Stomach (tissue), 9 donors: ENCODE results near the gene SNX18. TPM values are rescaled to one million over a fixed set of nuclear protein-coding genes. Genes with fewer than 3 reads are reported as not detected.

ENCODE experiments used
- DNase-seq, 2 donors: peaks; one replicate each; pipeline versions ENCODE4 v3.0.0 to v3.0.0-alpha.2; 2013 to 2019
- H3K27ac ChIP-seq, 5 donors: fragments of 200-600 bp in 4 of 5; sonication (generic) in 4 of 5; one replicate each; pipeline ENCODE4 v1.5.1; 2013 to 2019; ENCODE audit warnings: mild to moderate bottlenecking in 1 of 5, moderate library complexity in 1 of 5
- H3K27me3 ChIP-seq, 3 donors: fragments of 200-600 bp; sonication (generic); one replicate each; pipeline ENCODE4 v1.5.1; 2017 to 2019; ENCODE audit warnings: mixed run types in 1 of 3
- H3K36me3 ChIP-seq, 4 donors: fragments of 200-600 bp; sonication (generic); 1 replicate in 3 of 4; 2 replicates in 1 of 4; pipeline ENCODE4 v1.5.1; 2016 to 2019
- H3K4me1 ChIP-seq, 4 donors: fragments of 200-600 bp; sonication (generic); one replicate each; pipeline ENCODE4 v1.5.1; 2016 to 2019
- H3K4me3 ChIP-seq, 4 donors: fragments of 200-600 bp; sonication (generic) in 3 of 4; one replicate each; pipeline ENCODE4 v1.5.1; 2016 to 2019; ENCODE audit warnings: mild to moderate bottlenecking in 1 of 4
- H3K9me3 ChIP-seq, 4 donors: fragments of 200-600 bp; sonication (generic); one replicate each; pipeline ENCODE4 v1.5.1; 2016 to 2019
- EP300 ChIP-seq: sonication (generic); formaldehyde crosslinking; IDR thresholded peaks from one replicate; pipeline ENCODE4 v1.6.1; 2017; ENCODE audit warnings: antibody characterized with exemption
- POLR2A ChIP-seq, 4 donors: fragments of 450-650 bp; IDR thresholded peaks; one replicate each; pipeline ENCODE4 v1.6.1; 2016; ENCODE audit warnings: antibody characterized with exemption in 4 of 4, control low read depth in 2 of 4, mild to moderate bottlenecking in 1 of 4, moderate library complexity in 1 of 4
- POLR2AphosphoS5 ChIP-seq, 3 donors: sonication (generic); formaldehyde crosslinking; IDR thresholded peaks; one replicate each; pipeline ENCODE4 v1.6.1; 2016; ENCODE audit warnings: antibody characterized with exemption in 3 of 3
- WGBS, 5 donors: extraction: QIAGEN DNeasy Blood & Tissue Kit in 3 of 5; methylation state at CpG; one replicate each; pipeline versions ENCODE4 v1.1.5 to v1.1.7; 2013 to 2018; 5-methylcytosine and 5-hydroxymethylcytosine counted together
- intact Hi-C: fragments of 100-400 bp; cut with DNase I; formaldehyde crosslinking; loops from one replicate; pipeline ENCODE4 v1.15.1; 2023; ENCODE audit warnings: low total_unique reads
- polyA plus RNA-seq, 3 donors: library from polyadenylated mRNA; stranded (reverse); fragments of 200-250 nt; gene quantifications; one replicate each; pipeline ENCODE4 v1.2.3, GENCODE V29; 2013
- total RNA-seq, 5 donors: library from RNA; depleted of rRNA; stranded (reverse); fragments of >200 nt; gene quantifications; one replicate each; pipeline versions ENCODE4 v1.1.0 to v1.2.3, GENCODE V29; 2014 to 2016
- TF ChIP-seq, protein P1 (sequence below), 7 experiments: fragments of 450-650 bp in 4 of 7; fragments of 200-600 bp in 3 of 7; sonication (generic) in 3 of 7; IDR thresholded peaks; one replicate each; pipeline ENCODE4 v1.5.1; 2016 to 2019; ENCODE audit warnings: antibody characterized with exemption in 7 of 7, control low read depth in 2 of 7, mild to moderate bottlenecking in 1 of 7
- donor health status: healthy with polysubstance abuse.
- donor health status: Bipolar disorder and iron deficiency.
- donor health status: healthy.

SNX18 gene
- total and polyA plus RNA-seq, 8 donors = 4.4 to 77.9 (median 31.6) TPM

DNA sequence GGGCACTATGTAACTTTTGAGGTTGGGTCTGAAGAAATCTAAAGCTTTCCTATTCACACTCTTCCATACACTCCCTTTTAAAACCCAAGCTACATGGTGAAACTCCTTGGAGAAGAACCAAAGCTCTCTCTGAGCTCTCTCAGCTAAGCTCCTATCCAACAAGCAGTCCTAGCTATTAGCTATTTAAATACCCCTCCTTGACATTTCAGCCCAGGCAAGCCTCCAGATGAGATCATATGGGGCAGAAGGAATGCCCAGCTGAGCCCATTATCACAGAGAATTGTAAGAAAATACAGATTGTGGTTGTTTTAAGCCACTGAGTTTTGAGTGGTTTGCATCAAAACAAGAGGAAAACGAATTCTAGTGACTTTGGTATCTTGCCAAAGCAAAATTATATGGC lies 46.9 kb upstream of the SNX18 start:
- H3K27me3 ChIP-seq = no peaks in the 10 kb centered on the region
- 13 to 40% (median 25%) methylated on average over 1 of the region's 1 CpG for WGBS, 5 donors
- no peak for TF ChIP-seq POLR2A (IDR thresholded peaks at IDR 0.05)
- TF ChIP-seq, protein P1, sequence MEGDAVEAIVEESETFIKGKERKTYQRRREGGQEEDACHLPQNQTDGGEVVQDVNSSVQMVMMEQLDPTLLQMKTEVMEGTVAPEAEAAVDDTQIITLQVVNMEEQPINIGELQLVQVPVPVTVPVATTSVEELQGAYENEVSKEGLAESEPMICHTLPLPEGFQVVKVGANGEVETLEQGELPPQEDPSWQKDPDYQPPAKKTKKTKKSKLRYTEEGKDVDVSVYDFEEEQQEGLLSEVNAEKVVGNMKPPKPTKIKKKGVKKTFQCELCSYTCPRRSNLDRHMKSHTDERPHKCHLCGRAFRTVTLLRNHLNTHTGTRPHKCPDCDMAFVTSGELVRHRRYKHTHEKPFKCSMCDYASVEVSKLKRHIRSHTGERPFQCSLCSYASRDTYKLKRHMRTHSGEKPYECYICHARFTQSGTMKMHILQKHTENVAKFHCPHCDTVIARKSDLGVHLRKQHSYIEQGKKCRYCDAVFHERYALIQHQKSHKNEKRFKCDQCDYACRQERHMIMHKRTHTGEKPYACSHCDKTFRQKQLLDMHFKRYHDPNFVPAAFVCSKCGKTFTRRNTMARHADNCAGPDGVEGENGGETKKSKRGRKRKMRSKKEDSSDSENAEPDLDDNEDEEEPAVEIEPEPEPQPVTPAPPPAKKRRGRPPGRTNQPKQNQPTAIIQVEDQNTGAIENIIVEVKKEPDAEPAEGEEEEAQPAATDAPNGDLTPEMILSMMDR (IDR thresholded peaks at IDR 0.05) = no peak
- TF ChIP-seq EP300 = no peak
- TF ChIP-seq POLR2AphosphoS5 (IDR thresholded peaks at IDR 0.05) = no peak
- no peak overlapping the region for H3K4me3 ChIP-seq
- H3K9me3 ChIP-seq = no peaks in the 10 kb centered on the region
- intact Hi-C loops = no loop called here
- H3K4me1 ChIP-seq = peaks cover 0 to 15% (median 6%) of the 10 kb centered on the region in 4 donors
- peak in 1 of 2 donors; percentile 18 for DNase-seq
- H3K27ac ChIP-seq = no peak overlapping the region
- no peaks in the 10 kb centered on the region for H3K36me3 ChIP-seq

DNA sequence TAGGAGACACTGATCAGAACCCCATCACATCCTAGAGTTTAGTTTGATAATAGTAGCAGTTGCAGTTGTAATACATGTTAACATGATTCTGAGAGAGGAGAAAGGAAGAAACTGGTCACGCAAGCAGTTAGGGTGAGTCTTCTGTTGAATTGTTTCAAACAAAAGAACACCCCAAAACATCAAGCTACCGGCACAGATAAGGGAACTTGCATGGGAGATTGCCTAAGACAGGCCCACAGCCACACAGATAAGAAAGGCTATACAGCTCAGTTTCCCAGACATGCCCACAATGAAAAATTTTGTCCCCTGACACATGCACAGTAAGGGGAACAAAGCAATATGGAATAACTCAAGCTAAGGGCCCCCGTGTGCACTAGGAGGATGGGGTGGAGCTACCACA lies 46.2 kb upstream of the SNX18 start:
- Histone ChIP-seq H3K4me3 (no peak overlapping the region), H3K9me3 (no peaks in the 10 kb centered on the region), H3K36me3 (no peaks in the 10 kb centered on the region), H3K4me1 (peaks cover 0 to 15% (median 6%) of the 10 kb centered on the region in 4 donors), H3K27me3 (no peaks in the 10 kb centered on the region), H3K27ac (no peak overlapping the region)
- intact Hi-C loops = no loop called here
- 26 to 43% (median 40%) methylated on average over 3 of the region's 3 CpGs for WGBS, 5 donors
- no peak for TF ChIP-seq EP300
- TF ChIP-seq, protein P1 (IDR thresholded peaks at IDR 0.05) = no peak
- no peak for TF ChIP-seq POLR2AphosphoS5 (IDR thresholded peaks at IDR 0.05)
- no peak for TF ChIP-seq POLR2A (IDR thresholded peaks at IDR 0.05)
- no peak for DNase-seq

DNA sequence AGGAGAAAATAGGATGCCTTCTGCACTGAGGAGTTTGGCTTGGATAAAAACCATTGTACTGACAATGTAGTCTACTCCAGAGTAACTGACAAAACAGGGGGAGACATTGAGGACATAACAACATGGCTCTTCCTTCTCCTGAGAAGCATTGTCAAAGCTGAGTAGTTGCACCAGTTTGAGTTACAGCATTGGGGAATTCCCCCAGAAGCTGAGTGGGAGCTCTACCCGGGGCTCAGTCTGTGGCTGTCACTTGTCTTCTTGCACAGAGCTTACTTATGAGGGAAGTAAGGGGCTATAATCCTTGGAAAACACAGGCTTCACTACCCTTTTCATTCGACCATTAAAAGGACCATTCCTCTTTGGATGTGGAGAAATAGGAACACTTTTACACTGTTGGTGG lies 40.9 kb upstream of the SNX18 start:
- Histone ChIP-seq H3K4me3 (no peak overlapping the region), H3K4me1 (no peaks in the 10 kb centered on the region), H3K27me3 (no peaks in the 10 kb centered on the region), H3K27ac (no peak overlapping the region), H3K9me3 (no peaks in the 10 kb centered on the region), H3K36me3 (no peaks in the 10 kb centered on the region)
- no peak for DNase-seq
- intact Hi-C loops = no loop called here
- WGBS, 5 donors = 65 to 85% (median 69%) methylated on average over 2 of the region's 2 CpGs
- TF ChIP-seq POLR2A (IDR thresholded peaks at IDR 0.05) = no peak
- TF ChIP-seq, protein P1 (IDR thresholded peaks at IDR 0.05) = no peak
- no peak for TF ChIP-seq EP300
- no peak for TF ChIP-seq POLR2AphosphoS5 (IDR thresholded peaks at IDR 0.05)

DNA sequence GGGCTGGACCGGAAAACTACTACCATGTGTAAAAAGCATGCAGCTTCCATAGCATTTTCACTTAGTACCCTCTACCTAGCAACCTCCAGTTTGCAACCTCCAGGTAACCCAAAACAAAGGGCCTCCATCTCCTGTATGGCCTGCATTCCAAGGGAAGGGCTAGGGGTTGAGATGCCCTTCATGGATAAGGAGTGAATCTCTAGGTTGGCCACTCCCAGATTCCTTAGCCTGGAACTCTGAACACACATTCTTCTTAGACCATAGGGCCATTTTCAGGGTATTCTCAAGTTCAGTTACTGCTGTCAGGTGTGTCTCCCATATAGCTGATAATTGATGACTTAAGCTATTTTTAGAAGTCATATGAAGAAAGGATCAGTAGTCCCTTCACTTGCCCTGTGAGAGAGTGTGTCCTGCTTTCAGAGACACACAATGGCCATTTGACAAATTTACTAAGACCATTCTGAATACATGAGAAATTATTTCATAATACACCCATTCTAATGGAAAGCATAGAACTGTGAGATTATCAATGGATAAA lies 39.5 kb upstream of the SNX18 start:
- H3K36me3 ChIP-seq = no peaks in the 10 kb centered on the region
- 82 to 100% (median 92%) methylated on average over 1 of the region's 1 CpG for WGBS, 5 donors
- H3K4me3 ChIP-seq = no peak overlapping the region
- intact Hi-C loops = no loop called here
- H3K27ac ChIP-seq = no peak overlapping the region
- no peaks in the 10 kb centered on the region for H3K9me3 ChIP-seq
- H3K4me1 ChIP-seq = no peaks in the 10 kb centered on the region
- H3K27me3 ChIP-seq = no peaks in the 10 kb centered on the region
- DNase-seq = no peak
- TF ChIP-seq, protein P1 (IDR thresholded peaks at IDR 0.05) = no peak
- no peak for TF ChIP-seq POLR2AphosphoS5 (IDR thresholded peaks at IDR 0.05)
- TF ChIP-seq EP300 = no peak
- TF ChIP-seq POLR2A (IDR thresholded peaks at IDR 0.05) = no peak
